GM18951 (cell line): Measurements from ENCODE around the gene RNF212.

ENCODE experiments used
- POLR2A ChIP-seq: IDR thresholded peaks from 4 replicates; pipeline ENCODE4 v1.6.1; 2011; ENCODE audit warnings: mild to moderate bottlenecking; ENCODE audit not compliant: insufficient read length, insufficient read depth; ENCODE audit errors: extremely low read depth
- in situ Hi-C: fragments of 300-500 bp; cut with MboI; formaldehyde crosslinking; loops from one replicate; pipeline ENCODE4 v1.12.0; 2022; ENCODE audit warnings: low sequenced_read_pairs, mixed read lengths, inconsistent platforms; ENCODE audit not compliant: unreplicated experiment

The RNF212 gene

DNA sequence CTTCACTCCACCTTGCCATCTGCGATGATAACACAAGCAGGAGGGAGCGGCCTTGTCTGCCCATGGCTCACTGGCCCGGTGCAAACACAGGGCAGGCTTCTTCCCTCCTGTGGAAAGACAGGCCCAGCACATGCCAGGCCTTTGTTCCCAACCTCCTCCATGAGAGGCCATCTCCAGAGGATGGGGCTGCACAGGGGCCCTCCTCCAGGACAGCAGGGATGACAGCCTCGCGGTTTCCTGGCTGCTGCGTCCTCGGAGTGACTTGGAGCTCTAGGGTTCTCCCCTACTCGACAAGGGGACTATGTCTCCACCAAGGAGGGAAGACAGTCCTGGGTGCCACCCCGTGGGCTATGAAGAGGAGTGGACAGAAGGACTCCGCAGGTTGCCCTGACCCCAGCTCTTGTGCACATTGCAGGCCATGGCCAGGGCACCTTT is 21.8 kb downstream of the RNF212 start:
- in situ Hi-C loops = no loop called here
- no peak for TF ChIP-seq POLR2A

- TF ChIP-seq POLR2A = no peak
- in situ Hi-C loops = no loop called here
Measured at GRCh38 chr4:1090465-1091440, 22.6 kb downstream of the RNF212 start.

DNA sequence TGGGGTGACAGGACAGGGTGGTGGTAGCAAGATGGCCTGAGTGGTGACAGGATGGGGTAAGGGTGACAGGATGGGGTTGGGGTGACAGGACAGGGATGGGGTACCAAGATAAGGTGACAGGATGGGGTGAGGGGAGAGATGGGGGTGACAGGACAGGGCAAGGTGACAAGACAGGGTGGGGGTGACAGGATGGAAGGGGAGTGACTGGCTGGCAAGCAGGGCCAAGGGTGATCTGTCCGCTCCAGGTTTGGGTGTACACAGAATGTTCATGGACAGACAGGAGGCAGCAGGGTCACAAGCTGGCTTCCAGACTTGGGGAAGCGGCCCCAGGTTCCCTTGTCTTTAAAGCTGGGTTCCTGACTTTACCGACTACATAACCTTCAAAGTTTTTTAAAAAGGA is 23.3 kb downstream of the RNF212 start:
- in situ Hi-C loops = no loop called here
- TF ChIP-seq POLR2A = no peak

DNA sequence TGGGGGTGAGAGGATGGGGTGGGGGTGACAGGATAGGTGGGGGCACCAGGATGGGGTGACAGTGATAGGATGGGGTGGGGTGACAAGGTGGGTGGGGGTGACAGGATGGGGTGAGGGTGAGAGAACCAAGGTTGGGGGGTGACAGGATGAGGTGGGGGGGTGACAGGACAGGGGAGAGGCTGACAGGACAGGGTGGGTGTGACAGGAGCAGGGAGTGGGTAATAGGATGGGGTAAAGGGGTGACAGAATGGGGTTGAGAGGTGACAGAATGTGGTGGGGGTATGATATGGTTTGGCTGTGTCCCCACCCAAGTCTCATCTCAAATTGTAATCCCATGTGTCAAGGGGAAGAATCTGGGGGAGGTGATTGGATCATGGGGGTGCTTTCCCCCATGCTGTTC is 26.0 kb downstream of the RNF212 start:
- no peak for TF ChIP-seq POLR2A
- in situ Hi-C loops = no loop called here

GRCh38 chr4:1086011-1086410 is 27.4 kb downstream of the RNF212 start:
- in situ Hi-C loops = no loop called here

GRCh38 chr4:1085404-1085799 is 28.0 kb downstream of the RNF212 start:
- TF ChIP-seq POLR2A = no peak
- in situ Hi-C loops = no loop called here

More at GRCh38 chr4:1086011-1086410, 27.4 kb downstream of the RNF212 start:
- TF ChIP-seq POLR2A = no peak

- no peak for TF ChIP-seq POLR2A
- in situ Hi-C loops = no loop called here
Measured at GRCh38 chr4:1084796-1085403, 28.5 kb downstream of the RNF212 start.

DNA sequence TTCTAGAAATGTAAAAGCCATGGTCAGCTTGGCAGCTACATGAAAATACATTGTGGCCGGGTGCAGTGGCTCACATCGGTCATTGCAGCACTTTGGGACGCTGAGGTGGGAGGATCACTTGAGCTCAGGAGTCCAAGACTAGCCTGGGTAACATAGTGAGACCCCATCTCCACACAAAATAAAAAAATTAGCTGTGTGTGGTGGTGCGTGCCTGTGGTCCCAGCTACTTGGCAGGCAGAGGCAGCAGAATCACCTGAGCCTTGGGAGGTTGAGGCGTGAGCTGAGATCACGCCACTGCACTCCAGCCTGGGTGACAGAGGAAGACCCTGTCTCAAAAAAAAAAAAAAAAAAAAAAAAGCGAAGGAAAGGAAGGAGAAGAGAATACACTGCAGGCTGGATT is 29.0 kb downstream of the RNF212 start:
- in situ Hi-C loops = no loop called here
- TF ChIP-seq POLR2A = no peak

DNA sequence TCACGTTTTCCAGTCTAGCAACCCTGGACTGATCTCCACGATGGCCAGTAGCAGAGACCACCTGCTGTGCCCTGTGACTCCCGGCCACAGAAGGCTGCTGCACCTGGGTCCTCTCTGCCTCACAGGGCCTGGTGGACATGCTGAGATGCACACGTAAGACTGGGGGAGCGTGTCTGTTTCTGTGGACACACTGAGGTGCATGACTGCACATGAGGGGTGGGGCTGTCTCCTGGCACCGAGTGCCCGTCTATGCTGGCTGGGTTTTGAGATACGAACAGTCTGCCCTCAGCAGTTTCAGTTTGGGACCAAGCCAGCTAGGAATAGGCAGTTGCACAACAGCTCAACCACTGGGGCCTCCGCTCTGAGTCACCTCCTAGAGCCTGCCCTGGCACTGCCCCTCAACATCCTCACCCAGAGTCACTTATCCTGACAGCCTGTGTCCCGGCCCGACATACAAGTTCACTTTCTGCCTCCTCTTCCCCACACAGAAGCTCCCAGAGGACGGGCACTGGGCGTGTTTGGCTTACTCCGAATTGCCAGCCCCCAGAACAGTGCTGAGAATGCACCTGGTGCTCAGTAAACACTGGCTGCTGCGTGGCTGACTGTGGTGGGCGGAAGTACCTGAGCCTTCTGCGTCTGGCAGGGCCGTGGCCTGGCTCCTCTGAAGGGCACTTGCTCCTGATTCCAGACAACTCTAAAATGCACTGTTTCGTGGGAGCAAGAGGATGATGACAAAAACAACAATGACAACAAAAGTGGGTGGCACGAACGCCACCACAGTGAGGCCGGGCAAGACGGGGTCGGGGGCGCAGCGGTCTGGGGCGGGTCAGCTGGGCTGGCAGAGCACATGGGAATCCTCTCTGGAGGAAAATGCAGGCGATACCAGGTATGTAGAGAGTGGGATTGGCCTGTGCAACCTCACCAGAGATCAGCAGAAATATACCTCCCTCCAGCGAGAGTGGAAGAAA is 30.9 kb downstream of the RNF212 start:
- TF ChIP-seq POLR2A = no peak
- in situ Hi-C loops = no loop called here

DNA sequence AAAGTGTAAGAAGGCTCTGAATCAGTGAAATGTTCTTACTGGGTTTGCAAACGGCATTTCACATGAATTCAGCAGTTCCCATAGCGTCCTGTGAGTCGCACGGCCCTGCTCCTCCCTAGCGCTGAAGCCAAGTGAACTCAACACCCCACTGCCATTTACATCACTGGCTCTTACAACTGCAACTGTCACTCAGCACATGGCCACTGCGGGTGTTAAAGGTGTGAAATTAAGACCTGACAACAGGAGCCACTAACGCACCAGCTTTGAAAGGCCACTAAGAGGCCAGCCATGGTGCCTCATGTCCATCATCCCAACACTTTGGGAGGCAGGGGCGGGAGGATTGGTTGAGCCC is 31.7 kb downstream of the RNF212 start:
- TF ChIP-seq POLR2A = no peak
- in situ Hi-C loops = no loop called here

GRCh38 chr4:1080961-1081688 is 32.2 kb downstream of the RNF212 start:
- in situ Hi-C loops = no loop called here
- no peak for TF ChIP-seq POLR2A

DNA sequence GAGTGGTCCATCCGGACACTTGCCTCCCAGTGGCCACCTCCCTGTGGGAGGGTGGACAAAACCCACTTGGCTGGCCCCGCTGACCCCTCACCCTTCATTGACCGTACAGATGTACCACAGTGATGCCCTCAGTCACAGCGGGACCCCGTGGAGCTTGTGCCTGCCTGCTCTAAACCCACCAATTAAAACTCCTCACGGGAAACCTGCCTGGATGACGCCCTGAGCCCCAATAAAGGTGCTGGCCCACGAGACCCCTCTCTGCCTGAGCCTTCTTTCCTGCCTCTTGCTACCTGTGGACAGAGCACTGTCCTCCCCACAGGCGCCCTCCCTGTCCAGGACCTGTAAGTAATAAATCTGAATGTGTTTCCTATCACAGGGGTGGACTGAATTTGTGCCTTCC is 32.9 kb downstream of the RNF212 start:
- in situ Hi-C loops = no loop called here
- TF ChIP-seq POLR2A = no peak
